ENCODE measurements around the gene AQP1. TPM values are rescaled to one million over a fixed set of nuclear protein-coding genes. Genes with fewer than 3 reads are reported as not detected.

Gene AQP1
- total and polyA plus RNA-seq, 2 experiments from 2014 or later = 0.33 to 0.54 TPM

DNA sequence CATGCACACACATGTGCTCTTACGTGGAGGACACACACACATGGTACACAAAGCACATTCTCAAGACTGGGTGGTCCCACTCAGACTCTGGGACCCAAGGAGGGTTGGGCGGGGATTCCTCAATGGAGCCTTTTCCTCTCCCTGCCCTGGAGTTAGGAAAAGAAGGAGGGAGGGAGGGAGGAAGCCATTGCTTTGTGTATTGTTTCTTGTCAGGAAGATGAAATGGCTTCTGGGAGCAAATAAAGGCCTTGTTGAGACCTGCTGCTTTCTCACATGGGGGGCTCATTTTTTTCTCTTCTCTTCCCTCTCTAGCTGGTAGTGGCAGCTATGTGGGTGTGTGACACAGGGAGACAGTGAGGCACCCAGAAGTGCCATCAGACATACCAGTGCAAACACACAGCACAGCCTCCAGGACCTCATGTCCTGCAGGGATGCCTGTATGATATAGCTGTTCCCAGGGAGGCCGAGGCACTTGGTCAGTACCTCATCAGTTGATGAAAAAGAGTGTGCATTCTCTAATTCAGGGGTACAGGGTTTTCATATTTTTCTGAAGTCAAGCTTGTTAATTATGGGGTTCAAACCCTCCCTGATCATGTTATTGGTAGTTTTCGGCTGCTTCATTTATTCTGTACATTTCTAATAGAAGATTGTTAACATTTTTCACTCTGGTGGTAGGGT, 5.7 kb downstream of the AQP1 start:
- no peaks in the 10 kb centered on the region for H3K9me3 ChIP-seq (ENCODE audit: low read depth)
- in situ Hi-C loops (cut with MboI) = no loop called here

DNA sequence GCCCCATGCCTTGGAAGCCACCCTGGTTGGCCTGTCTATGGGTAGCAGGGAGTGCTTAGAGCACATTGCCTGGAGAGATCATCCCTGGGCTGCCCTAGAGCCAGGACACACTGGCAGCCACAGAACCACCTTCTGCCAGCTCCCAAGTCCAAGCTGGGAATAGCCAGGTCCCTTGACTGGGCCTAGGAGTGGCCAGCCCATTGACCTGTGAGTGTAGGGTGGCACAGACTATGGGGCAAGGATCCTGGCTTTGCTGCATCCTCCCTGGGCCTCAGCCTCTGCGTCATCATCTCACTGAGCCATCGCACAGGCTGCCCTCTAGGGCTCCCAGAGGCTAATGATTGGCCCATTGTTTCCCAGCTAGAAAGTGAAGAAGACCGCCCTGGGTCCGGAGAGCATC, 7.0 kb downstream of the AQP1 start:
- Histone ChIP-seq H3K9ac (no peak overlapping the region), H3K4me2 (ENCODE audit: unreplicated experiment) (no peak overlapping the region)

More for the DNA sequence above, 5.7 kb downstream of the AQP1 start:
- WGBS, 2 experiments (ENCODE audit: low coverage in 1 of 2, low lambda C conversion rate in 2 of 2, missing lambda C conversion rate in 2 of 2) = 88% methylated on average over 4 of the region's 4 CpGs
- H3K27ac ChIP-seq = no peak overlapping the region
- H3K27me3 ChIP-seq (replicated peaks; ENCODE audit: insufficient read depth) = no peaks in the 10 kb centered on the region
- no peaks in the 10 kb centered on the region for H3K36me3 ChIP-seq (ENCODE audit: low read depth)
- no peaks in the 10 kb centered on the region for H3K79me2 ChIP-seq (ENCODE audit: insufficient read depth)
- H3F3A ChIP-seq (ENCODE audit: insufficient read depth) = 0 out of 2 replicates have a peak, but pooled peaks cover 8% of the 10 kb centered on the region
- DNase-seq = no peak
- no peak overlapping the region for H2AFZ ChIP-seq
- H4K20me1 ChIP-seq (ENCODE audit: insufficient read depth) = no peaks in the 10 kb centered on the region
- H3K9ac ChIP-seq = no peak overlapping the region
- H3K4me1 ChIP-seq (ENCODE audit: insufficient read depth) = peaks cover 26% of the 10 kb centered on the region
- TF ChIP-seq EZH2phosphoT487 (IDR thresholded peaks at IDR 0.05; ENCODE audit: insufficient read depth, low read depth) = no peak
- no peak for TF ChIP-seq EZH2 (IDR thresholded peaks at IDR 0.05; ENCODE audit: insufficient read depth, poor library complexity, severe bottlenecking)
- no peak overlapping the region for H3K4me2 ChIP-seq (ENCODE audit: unreplicated experiment)
- H3K9me2 ChIP-seq (ENCODE audit: insufficient read depth) = no peaks in the 10 kb centered on the region
- H3K4me3 ChIP-seq = no peak overlapping the region

DNA sequence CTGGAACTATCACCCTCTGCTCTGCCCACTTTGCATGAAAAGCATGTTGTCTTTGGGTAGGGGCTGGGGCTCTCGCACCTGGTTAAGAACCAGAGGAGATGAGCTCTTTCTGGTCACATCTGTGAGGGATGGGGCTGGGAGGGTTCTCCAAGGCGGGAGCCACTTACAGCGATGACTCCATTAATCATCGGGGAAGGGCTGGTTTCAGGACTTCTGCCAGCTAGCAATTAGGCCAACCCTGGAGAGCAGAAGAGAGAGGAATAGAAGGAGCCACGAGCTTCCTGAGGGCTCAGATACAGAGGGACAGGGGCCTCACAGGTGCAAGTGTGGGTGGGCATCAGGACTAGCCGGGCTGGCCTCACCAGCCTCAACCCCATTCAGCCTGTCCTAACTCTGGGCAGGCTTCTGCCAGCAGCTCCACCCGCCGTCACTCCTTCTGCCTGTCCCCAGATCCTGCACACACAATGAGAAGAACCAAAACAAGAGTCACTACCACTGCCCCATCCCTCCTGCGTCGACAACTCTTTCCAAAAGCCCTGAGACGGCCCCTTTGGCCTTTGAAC, 8.4 kb downstream of the AQP1 start:
- H3K27me3 ChIP-seq (replicated peaks; ENCODE audit: insufficient read depth) = no peaks in the 10 kb centered on the region
- 0 out of 2 replicates have a peak, but pooled peaks cover 3% of the 10 kb centered on the region for H3F3A ChIP-seq (ENCODE audit: insufficient read depth)
- DNase-seq = peak; percentile 61
- H3K4me2 ChIP-seq (ENCODE audit: unreplicated experiment) = no peak overlapping the region
- H3K36me3 ChIP-seq (ENCODE audit: low read depth) = no peaks in the 10 kb centered on the region
- H3K79me2 ChIP-seq (ENCODE audit: insufficient read depth) = no peaks in the 10 kb centered on the region
- no peak overlapping the region for H3K27ac ChIP-seq
- no peak overlapping the region for H3K9ac ChIP-seq
- no peak overlapping the region for H3K4me3 ChIP-seq
- 38 to 42% methylated on average over 11 of the region's 11 CpGs for WGBS, 2 experiments (ENCODE audit: low coverage in 1 of 2, low lambda C conversion rate in 2 of 2, missing lambda C conversion rate in 2 of 2)
- no peaks in the 10 kb centered on the region for H4K20me1 ChIP-seq (ENCODE audit: insufficient read depth)
- no peaks in the 10 kb centered on the region for H3K9me3 ChIP-seq (ENCODE audit: low read depth)
- TF ChIP-seq EZH2 (IDR thresholded peaks at IDR 0.05; ENCODE audit: insufficient read depth, poor library complexity, severe bottlenecking) = no peak
- TF ChIP-seq EZH2phosphoT487 (IDR thresholded peaks at IDR 0.05; ENCODE audit: insufficient read depth, low read depth) = no peak
- no peak overlapping the region for H2AFZ ChIP-seq
- H3K9me2 ChIP-seq (ENCODE audit: insufficient read depth) = no peaks in the 10 kb centered on the region
- peaks cover 16% of the 10 kb centered on the region for H3K4me1 ChIP-seq (ENCODE audit: insufficient read depth)
- in situ Hi-C loops (cut with MboI) = no loop called here

More for the DNA sequence above, 7.0 kb downstream of the AQP1 start:
- TF ChIP-seq EZH2phosphoT487 (IDR thresholded peaks at IDR 0.05; ENCODE audit: insufficient read depth, low read depth) (no peak), EZH2 (IDR thresholded peaks at IDR 0.05; ENCODE audit: insufficient read depth, poor library complexity, severe bottlenecking) (no peak)
- no peak overlapping the region for H3K4me3 ChIP-seq
- H3K36me3 ChIP-seq (ENCODE audit: low read depth) = no peaks in the 10 kb centered on the region
- no peaks in the 10 kb centered on the region for H3K27me3 ChIP-seq (replicated peaks; ENCODE audit: insufficient read depth)
- no peaks in the 10 kb centered on the region for H3K79me2 ChIP-seq (ENCODE audit: insufficient read depth)
- H3F3A ChIP-seq (ENCODE audit: insufficient read depth) = 0 out of 2 replicates have a peak, but pooled peaks cover 8% of the 10 kb centered on the region
- WGBS, 2 experiments (ENCODE audit: low coverage in 1 of 2, low lambda C conversion rate in 2 of 2, missing lambda C conversion rate in 2 of 2) = 97 to 99% methylated on average over 4 of the region's 4 CpGs
- H3K27ac ChIP-seq = no peak overlapping the region
- H3K9me2 ChIP-seq (ENCODE audit: insufficient read depth) = no peaks in the 10 kb centered on the region
- no peaks in the 10 kb centered on the region for H3K9me3 ChIP-seq (ENCODE audit: low read depth)
- DNase-seq = no peak
- in situ Hi-C loops (cut with MboI) = no loop called here
- H3K4me1 ChIP-seq (ENCODE audit: insufficient read depth) = peaks cover 26% of the 10 kb centered on the region
- no peaks in the 10 kb centered on the region for H4K20me1 ChIP-seq (ENCODE audit: insufficient read depth)
- H2AFZ ChIP-seq = no peak overlapping the region

DNA sequence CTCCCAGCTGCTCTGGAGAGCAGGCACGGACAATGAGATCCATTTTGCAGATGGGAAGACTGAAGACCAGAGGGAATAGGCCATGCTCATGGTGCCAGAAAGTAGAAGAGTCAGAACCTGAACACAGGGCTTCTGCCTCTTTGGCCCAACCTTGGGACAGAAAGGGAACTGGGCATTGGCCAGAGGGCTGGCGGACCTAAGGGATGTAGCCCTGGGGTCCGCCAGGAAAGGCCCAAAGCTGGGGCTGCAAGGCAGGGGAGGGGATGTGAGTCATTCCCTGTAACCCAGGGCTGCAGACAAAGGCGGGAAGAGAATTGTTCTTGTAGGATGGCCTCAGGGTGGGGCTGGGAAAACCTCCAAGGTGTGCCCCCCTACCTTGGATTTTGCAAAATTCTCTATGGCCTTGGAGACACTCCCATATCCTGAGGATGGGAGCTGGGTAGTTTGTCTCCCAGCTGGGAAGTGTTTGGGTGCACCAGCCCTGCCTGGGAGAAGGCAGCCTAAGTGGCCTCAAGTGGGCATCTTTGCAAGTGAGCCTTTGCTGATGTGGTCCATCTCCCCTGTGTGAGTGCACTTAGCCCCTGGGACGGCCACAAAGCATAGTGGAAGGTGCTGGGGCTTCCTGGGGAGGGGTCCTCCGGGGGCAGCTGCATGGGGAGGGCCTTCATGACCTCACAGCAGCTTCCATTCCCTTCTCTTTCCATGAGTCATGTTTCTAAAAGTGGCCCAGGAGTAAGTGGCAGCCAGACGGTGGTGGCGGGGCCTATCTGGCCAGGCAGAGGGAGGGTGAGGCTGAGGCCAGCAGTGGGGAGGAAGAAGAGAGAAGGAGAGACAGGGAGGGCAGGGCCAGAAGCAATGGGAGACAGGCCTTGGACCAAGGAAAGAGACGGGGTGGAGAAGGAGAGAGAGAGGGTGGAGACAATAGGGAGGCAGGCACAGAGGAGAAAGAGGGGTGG, 9.2 kb downstream of the AQP1 start:
- 0 out of 2 replicates have a peak, but pooled peaks cover 3% of the 10 kb centered on the region for H3F3A ChIP-seq (ENCODE audit: insufficient read depth)
- H3K9me3 ChIP-seq (ENCODE audit: low read depth) = no peaks in the 10 kb centered on the region
- no peak for TF ChIP-seq EZH2 (IDR thresholded peaks at IDR 0.05; ENCODE audit: insufficient read depth, poor library complexity, severe bottlenecking)
- TF ChIP-seq EZH2phosphoT487 (IDR thresholded peaks at IDR 0.05; ENCODE audit: insufficient read depth, low read depth) = no peak
- H3K4me2 ChIP-seq (ENCODE audit: unreplicated experiment) = no peak overlapping the region
- peaks cover 11% of the 10 kb centered on the region; the same call in 1 of the 2 replicates for H3K4me1 ChIP-seq (ENCODE audit: insufficient read depth)
- H4K20me1 ChIP-seq (ENCODE audit: insufficient read depth) = no peaks in the 10 kb centered on the region
- no peak overlapping the region for H2AFZ ChIP-seq
- peak; percentile 75 for DNase-seq
- H3K79me2 ChIP-seq (ENCODE audit: insufficient read depth) = no peaks in the 10 kb centered on the region
- H3K4me3 ChIP-seq = no peak overlapping the region
- in situ Hi-C loops (cut with MboI) = no loop called here
- H3K27ac ChIP-seq = no peak overlapping the region
- no peaks in the 10 kb centered on the region for H3K36me3 ChIP-seq (ENCODE audit: low read depth)
- H3K27me3 ChIP-seq (replicated peaks; ENCODE audit: insufficient read depth) = no peaks in the 10 kb centered on the region
- H3K9ac ChIP-seq = no peak overlapping the region
- WGBS, 2 experiments (ENCODE audit: low coverage in 1 of 2, low lambda C conversion rate in 2 of 2, missing lambda C conversion rate in 2 of 2) = 45 to 49% methylated on average over 9 of the region's 9 CpGs
- H3K9me2 ChIP-seq (ENCODE audit: insufficient read depth) = no peaks in the 10 kb centered on the region
